Measurements from ENCODE around the gene TMEM259.

GRCh38 chr19:1052349-1052975 lies 31.5 kb upstream of the TMEM259 start:
- TF ChIP-seq CTCF (IDR thresholded peaks at IDR 0.05 in 2 of 3, conservative IDR thresholded peaks at IDR 0.05 in 1 of 3; ENCODE audit: borderline replicate concordance in 1 of 3, insufficient read depth in 1 of 3, low read depth in 2 of 3, low read length in 2 of 3) (no peak), EZH2 (IDR thresholded peaks at IDR 0.05) (no peak), CBX3 (IDR thresholded peaks at IDR 0.05; ENCODE audit: low read depth) (no peak), POLR2AphosphoS5 (IDR thresholded peaks at IDR 0.05; ENCODE audit: low read depth, low read length) (no peak), ZBTB33 (IDR thresholded peaks at IDR 0.05; ENCODE audit: extremely low read depth, insufficient replicate concordance, low read length) (no peak), POLR2A (IDR thresholded peaks at IDR 0.05; ENCODE audit: borderline replicate concordance, extremely low read depth, insufficient read depth, insufficient read length) (no peak), EZH2phosphoT487 (IDR thresholded peaks at IDR 0.05; ENCODE audit: borderline replicate concordance) (no peak)

All from HCT116 (cell line).